ENCODE measurements around the gene WDHD1.
"Not testable (repeated sequence)": the region's sequence is repeated elsewhere in the genome, so short reads cannot be mapped to it uniquely, and the experiment has no call there.

WDHD1 gene

DNA sequence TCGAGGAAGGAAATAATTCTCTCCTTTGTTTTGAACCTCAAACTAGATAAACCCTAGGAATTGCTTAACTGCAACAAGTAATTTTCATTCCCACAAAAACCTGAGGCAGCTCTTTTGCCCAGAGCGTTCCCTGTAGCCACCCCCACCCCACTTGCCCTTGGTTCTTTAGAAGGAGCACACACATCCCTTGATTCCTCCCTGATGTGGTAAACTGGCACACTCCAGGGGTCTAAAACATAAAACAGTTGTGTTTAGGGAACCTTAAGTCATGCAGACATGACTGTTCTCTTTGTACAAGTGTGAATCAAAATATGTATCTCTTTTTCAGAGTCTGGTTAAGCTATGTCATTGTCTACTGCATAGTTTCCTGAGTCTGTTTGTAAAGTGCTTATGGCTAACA lies 38.5 kb upstream of the WDHD1 start:
- Histone ChIP-seq H3K9ac (no peak overlapping the region), H3K4me3 (IDR thresholded peaks at IDR 0.05; ENCODE audit: insufficient read depth, low read depth, low read length) (no peak overlapping the region), H3K27me3 (ENCODE audit: insufficient read depth, low read depth) (no peaks in the 10 kb centered on the region), H2AFZ (ENCODE audit: low read depth) (no peak overlapping the region), H3K36me3 (ENCODE audit: insufficient read depth) (no peaks in the 10 kb centered on the region), H4K20me1 (ENCODE audit: insufficient read depth) (no peaks in the 10 kb centered on the region), H3K4me1 (ENCODE audit: low read depth, poor library complexity, severe bottlenecking) (no peaks in the 10 kb centered on the region), H3K4me2 (no peak overlapping the region), H3K27ac (no peak overlapping the region), H3K79me2 (ENCODE audit: insufficient read depth, low read depth) (peaks cover 6% of the 10 kb centered on the region)
- TF ChIP-seq, protein P1, sequence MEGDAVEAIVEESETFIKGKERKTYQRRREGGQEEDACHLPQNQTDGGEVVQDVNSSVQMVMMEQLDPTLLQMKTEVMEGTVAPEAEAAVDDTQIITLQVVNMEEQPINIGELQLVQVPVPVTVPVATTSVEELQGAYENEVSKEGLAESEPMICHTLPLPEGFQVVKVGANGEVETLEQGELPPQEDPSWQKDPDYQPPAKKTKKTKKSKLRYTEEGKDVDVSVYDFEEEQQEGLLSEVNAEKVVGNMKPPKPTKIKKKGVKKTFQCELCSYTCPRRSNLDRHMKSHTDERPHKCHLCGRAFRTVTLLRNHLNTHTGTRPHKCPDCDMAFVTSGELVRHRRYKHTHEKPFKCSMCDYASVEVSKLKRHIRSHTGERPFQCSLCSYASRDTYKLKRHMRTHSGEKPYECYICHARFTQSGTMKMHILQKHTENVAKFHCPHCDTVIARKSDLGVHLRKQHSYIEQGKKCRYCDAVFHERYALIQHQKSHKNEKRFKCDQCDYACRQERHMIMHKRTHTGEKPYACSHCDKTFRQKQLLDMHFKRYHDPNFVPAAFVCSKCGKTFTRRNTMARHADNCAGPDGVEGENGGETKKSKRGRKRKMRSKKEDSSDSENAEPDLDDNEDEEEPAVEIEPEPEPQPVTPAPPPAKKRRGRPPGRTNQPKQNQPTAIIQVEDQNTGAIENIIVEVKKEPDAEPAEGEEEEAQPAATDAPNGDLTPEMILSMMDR (conservative IDR thresholded peaks at IDR 0.05; ENCODE audit: low read depth, low read length): no peak

DNA sequence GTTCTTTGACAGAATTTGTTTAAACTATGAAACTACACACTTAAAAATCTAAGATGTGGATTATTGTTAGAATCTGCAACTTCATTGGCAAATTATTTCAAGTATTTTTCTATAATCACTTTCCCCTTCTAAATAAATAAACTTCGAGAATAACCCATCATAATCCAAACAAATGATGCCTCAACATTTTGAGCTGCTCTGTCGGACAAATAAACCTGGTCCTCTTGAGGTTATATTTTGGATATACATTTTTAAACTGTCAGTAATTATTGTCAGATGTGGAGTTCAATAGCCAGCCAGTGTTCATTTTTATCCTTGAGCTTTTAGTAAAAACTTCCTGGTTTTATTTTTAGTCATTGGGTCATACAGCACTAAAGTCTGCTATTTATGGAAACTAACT lies 38.0 kb upstream of the WDHD1 start:
- H4K20me1 ChIP-seq (ENCODE audit: insufficient read depth); H3K36me3 ChIP-seq (ENCODE audit: insufficient read depth); H3K79me2 ChIP-seq (ENCODE audit: insufficient read depth, low read depth); H3K27ac ChIP-seq; H3K4me2 ChIP-seq; H3K27me3 ChIP-seq (ENCODE audit: insufficient read depth, low read depth); H3K4me3 ChIP-seq (IDR thresholded peaks at IDR 0.05; ENCODE audit: insufficient read depth, low read depth, low read length); H2AFZ ChIP-seq (ENCODE audit: low read depth); H3K9ac ChIP-seq; H3K4me1 ChIP-seq (ENCODE audit: low read depth, poor library complexity, severe bottlenecking): not testable (repeated sequence)

DNA sequence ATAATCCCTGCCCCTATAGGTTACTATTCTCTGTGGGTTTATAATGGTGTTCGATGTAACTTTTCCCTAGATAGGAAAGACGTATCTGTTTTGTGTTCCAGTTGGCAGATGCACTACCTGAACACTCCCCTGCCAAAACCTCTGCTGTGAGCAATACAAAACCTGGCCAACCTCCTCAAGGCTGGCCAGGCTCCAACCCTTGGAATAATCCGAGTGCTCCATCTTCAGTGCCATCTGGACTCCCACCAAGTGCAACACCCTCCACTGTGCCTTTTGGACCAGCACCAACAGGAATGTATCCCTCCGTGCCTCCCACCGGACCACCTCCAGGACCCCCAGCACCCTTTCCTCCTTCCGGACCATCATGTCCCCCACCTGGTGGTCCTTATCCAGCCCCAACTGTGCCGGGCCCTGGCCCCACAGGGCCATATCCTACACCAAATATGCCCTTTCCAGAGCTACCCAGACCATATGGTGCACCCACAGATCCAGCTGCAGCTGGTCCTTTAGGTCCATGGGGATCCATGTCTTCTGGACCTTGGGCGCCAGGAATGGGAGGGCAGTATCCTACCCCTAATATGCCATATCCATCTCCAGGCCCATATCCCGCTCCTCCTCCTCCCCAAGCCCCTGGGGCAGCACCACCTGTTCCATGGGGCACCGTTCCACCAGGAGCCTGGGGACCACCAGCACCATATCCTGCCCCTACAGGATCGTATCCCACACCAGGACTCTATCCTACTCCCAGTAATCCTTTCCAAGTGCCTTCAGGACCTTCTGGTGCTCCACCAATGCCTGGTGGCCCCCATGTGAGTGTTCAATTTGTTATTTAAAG lies 35.8 kb upstream of the WDHD1 start:
- no peak overlapping the region for H3K4me3 ChIP-seq (IDR thresholded peaks at IDR 0.05; ENCODE audit: insufficient read depth, low read depth, low read length)
- H4K20me1 ChIP-seq (ENCODE audit: insufficient read depth): no peaks in the 10 kb centered on the region
- no peak overlapping the region for H3K9ac ChIP-seq
- no peak overlapping the region for H3K4me2 ChIP-seq
- no peak overlapping the region for H2AFZ ChIP-seq (ENCODE audit: low read depth)
- no peak overlapping the region for H3K27ac ChIP-seq
- TF ChIP-seq, protein P1 (conservative IDR thresholded peaks at IDR 0.05; ENCODE audit: low read depth, low read length): no peak
- peaks cover 20% of the 10 kb centered on the region for H3K79me2 ChIP-seq (ENCODE audit: insufficient read depth, low read depth)
- no peaks in the 10 kb centered on the region for H3K27me3 ChIP-seq (ENCODE audit: insufficient read depth, low read depth)
- H3K4me1 ChIP-seq (ENCODE audit: low read depth, poor library complexity, severe bottlenecking): no peaks in the 10 kb centered on the region
- H3K36me3 ChIP-seq (ENCODE audit: insufficient read depth): no peaks in the 10 kb centered on the region

DNA sequence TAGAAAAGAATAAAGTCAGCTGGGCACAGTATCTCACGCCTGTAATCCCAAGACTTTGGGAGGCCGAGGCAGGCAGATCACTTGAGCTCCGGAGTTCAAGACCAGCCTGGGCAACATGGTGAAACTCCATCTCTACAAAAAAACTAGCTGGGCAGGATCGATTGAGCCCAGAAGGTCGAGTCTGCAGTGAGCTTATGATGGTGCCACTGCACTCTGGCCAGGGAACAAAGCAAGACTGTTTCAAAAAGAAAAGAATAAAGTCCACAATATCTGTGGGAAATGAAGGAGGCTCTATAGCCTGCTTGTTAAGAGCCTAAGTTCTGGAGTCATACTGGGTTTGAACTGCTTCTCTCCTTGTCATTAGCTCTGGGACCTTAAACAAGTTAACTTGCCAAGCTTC lies 32.4 kb upstream of the WDHD1 start:
- Histone ChIP-seq H3K79me2 (ENCODE audit: insufficient read depth, low read depth) (peaks cover 51% of the 10 kb centered on the region), H2AFZ (ENCODE audit: low read depth) (no peak overlapping the region), H3K4me2 (no peak overlapping the region), H3K36me3 (ENCODE audit: insufficient read depth) (no peaks in the 10 kb centered on the region), H3K27me3 (ENCODE audit: insufficient read depth, low read depth) (no peaks in the 10 kb centered on the region), H3K27ac (no peak overlapping the region), H3K9ac (no peak overlapping the region), H4K20me1 (ENCODE audit: insufficient read depth) (peaks cover 11% of the 10 kb centered on the region; the same call in 1 of the 2 replicates), H3K4me1 (ENCODE audit: low read depth, poor library complexity, severe bottlenecking) (no peaks in the 10 kb centered on the region), H3K4me3 (IDR thresholded peaks at IDR 0.05; ENCODE audit: insufficient read depth, low read depth, low read length) (no peak overlapping the region)
- TF ChIP-seq, protein P1 (conservative IDR thresholded peaks at IDR 0.05; ENCODE audit: low read depth, low read length): no peak

DNA sequence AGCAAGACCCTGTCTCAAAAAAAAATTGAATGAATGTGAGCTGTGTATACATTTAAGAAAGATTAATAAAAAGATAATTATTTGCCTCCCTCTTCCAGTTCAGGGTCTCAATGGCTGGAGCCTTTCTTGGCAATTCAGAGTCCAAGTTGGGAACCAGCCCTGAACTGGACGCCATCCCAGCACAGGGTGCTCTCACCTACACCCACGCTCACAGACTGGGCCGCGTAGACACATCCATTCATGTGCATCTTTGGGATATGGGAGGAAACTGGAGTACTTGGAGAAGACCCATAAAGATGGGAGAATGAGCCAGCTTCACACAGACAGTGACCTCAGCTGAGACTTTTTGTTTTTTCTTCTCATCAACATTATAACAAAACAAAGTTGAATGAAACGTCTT lies 31.0 kb upstream of the WDHD1 start:
- Histone ChIP-seq H3K4me2 (no peak overlapping the region), H3K79me2 (ENCODE audit: insufficient read depth, low read depth) (peaks cover 64% of the 10 kb centered on the region), H4K20me1 (ENCODE audit: insufficient read depth) (peaks cover 13% of the 10 kb centered on the region; the same call in 1 of the 2 replicates), H3K27ac (no peak overlapping the region), H3K9ac (no peak overlapping the region), H3K4me1 (ENCODE audit: low read depth, poor library complexity, severe bottlenecking) (peaks cover 7% of the 10 kb centered on the region), H3K27me3 (ENCODE audit: insufficient read depth, low read depth) (no peaks in the 10 kb centered on the region), H3K36me3 (ENCODE audit: insufficient read depth) (no peaks in the 10 kb centered on the region), H3K4me3 (IDR thresholded peaks at IDR 0.05; ENCODE audit: insufficient read depth, low read depth, low read length) (no peak overlapping the region), H2AFZ (ENCODE audit: low read depth) (no peak overlapping the region)
- TF ChIP-seq, protein P1 (conservative IDR thresholded peaks at IDR 0.05; ENCODE audit: low read depth, low read length): no peak
